Glutamatergic neuron (in vitro differentiated cells): ENCODE data around the gene DHX30. TPM values are rescaled to one million over a fixed set of nuclear protein-coding genes. Genes with fewer than 3 reads are reported as not detected.

Source experiments
- DNase-seq: peaks from one replicate; pipeline ENCODE4 v3.0.0; 2022
- H3K27ac Mint-ChIP-seq: one replicate; pipeline ENCODE4 v1.8.0; 2020; ENCODE audit warnings: mild to moderate bottlenecking, mixed read lengths, inconsistent platforms; ENCODE audit not compliant: unreplicated experiment
- H3K27me3 Mint-ChIP-seq: one replicate; pipeline ENCODE4 v1.8.0; 2020; ENCODE audit warnings: mild to moderate bottlenecking, moderate library complexity, mixed read lengths, inconsistent platforms; ENCODE audit not compliant: unreplicated experiment
- H3K36me3 Mint-ChIP-seq: one replicate; pipeline ENCODE4 v1.8.0; 2020; ENCODE audit warnings: mild to moderate bottlenecking, mixed read lengths, inconsistent platforms; ENCODE audit not compliant: unreplicated experiment
- H3K4me1 Mint-ChIP-seq: one replicate; pipeline ENCODE4 v1.8.0; 2020; ENCODE audit warnings: mild to moderate bottlenecking, low read depth, mixed read lengths, inconsistent platforms; ENCODE audit not compliant: unreplicated experiment
- H3K4me3 Mint-ChIP-seq: one replicate; pipeline ENCODE4 v1.8.0; 2020; ENCODE audit warnings: mild to moderate bottlenecking, mixed read lengths, inconsistent platforms; ENCODE audit not compliant: unreplicated experiment
- H3K9me3 Mint-ChIP-seq: one replicate; pipeline ENCODE4 v1.8.0; 2020; ENCODE audit warnings: mild to moderate bottlenecking, moderate library complexity, mixed read lengths, inconsistent platforms; ENCODE audit not compliant: unreplicated experiment
- CTCF ChIP-seq: fragments of 200-600 bp; sonication (generic); IDR thresholded peaks from one replicate; pipeline ENCODE4 v1.5.0; 2021; ENCODE audit not compliant: partially characterized antibody, unreplicated experiment
- total RNA-seq: library from RNA; stranded (reverse); fragmentation: NEBNext Ultra II Directional; extraction: Animal tissue kit (Norgen Biotek cat#: 25700); gene quantifications from one replicate; pipeline ENCODE4 v1.2.1, GENCODE V29; 2021; ENCODE audit not compliant: unreplicated experiment

Gene DHX30
- total RNA-seq, 1 donor from 2014 or later: 116 TPM

DNA sequence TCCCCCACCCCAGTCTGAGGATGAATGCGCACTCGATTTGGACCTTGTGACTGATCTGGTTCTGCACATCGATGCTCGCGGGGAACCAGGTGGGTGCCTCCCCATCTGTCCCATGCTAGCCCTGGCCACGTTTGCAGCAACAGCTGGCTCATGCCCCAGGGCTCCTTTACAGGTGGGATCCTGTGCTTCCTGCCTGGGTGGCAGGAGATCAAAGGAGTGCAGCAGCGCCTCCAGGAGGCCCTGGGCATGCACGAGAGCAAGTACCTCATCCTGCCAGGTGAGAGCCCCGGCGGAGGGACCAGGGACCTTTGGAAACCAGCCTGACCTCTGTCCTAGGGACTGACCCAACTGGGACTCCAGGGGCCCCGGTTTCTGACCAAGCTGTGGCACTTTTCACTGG is 44.3 kb downstream of the DHX30 start:
- peaks cover 21% of the 10 kb centered on the region for H3K27me3 Mint-ChIP-seq
- DNase-seq: no peak

DNA sequence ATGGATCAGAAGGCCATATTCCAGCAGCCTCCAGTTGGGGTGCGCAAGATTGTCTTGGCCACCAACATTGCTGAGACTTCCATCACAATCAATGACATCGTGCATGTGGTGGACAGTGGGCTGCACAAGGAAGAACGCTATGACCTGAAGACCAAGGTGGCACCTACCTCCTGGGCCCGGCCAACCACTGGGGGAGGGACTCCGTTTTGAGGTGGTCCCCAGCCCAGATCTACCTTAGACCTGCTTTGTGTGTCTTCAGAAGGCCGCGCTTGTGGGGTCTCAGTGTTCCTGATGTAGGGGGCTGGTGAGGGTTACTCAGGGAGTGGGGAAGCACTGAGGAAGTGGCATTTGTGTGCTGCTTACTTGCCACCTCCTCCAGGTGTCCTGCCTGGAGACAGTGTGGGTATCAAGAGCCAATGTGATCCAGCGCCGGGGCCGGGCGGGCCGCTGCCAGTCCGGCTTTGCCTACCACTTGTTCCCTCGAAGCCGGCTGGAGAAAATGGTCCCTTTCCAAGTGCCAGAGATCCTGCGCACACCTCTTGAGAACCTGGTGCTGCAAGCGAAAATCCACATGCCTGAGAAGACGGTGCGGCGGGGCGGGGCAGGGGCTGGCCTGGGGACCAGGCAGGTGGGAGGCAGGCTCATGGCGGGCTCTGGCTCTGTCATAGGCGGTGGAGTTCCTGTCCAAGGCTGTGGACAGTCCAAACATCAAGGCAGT is 45.0 kb downstream of the DHX30 start:
- H3K27ac Mint-ChIP-seq: no peak overlapping the region
- H3K36me3 Mint-ChIP-seq: no peaks in the 10 kb centered on the region
- no peak overlapping the region for H3K4me3 Mint-ChIP-seq
- H3K27me3 Mint-ChIP-seq: peaks cover 21% of the 10 kb centered on the region
- no peaks in the 10 kb centered on the region for H3K4me1 Mint-ChIP-seq
- TF ChIP-seq CTCF: no peak
- peaks cover 13% of the 10 kb centered on the region for H3K9me3 Mint-ChIP-seq
- no peak for DNase-seq

More for the DNA sequence above, 44.3 kb downstream of the DHX30 start:
- Mint-ChIP-seq H3K36me3 (no peaks in the 10 kb centered on the region), H3K4me3 (no peak overlapping the region), H3K4me1 (no peaks in the 10 kb centered on the region), H3K9me3 (peaks cover 13% of the 10 kb centered on the region), H3K27ac (no peak overlapping the region)
- TF ChIP-seq CTCF: no peak

DNA sequence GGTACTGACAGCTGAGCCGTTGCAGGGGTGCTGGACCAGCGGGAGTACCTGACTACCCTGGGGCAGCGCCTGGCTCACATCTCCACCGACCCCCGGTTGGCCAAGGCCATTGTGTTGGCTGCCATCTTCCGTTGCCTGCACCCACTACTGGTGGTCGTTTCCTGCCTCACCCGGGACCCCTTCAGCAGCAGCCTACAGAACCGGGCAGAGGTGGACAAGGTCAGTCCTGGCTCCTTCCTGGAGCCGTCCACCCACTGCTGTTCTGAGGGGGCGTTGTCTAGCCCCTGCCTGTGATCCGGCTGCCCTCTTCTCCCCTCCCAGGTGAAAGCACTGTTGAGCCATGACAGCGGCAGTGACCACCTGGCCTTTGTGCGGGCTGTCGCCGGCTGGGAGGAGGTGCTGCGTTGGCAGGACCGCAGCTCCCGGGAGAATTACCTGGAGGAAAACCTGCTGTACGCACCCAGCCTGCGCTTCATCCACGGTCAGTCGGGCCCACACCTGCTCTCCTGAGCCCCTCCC is 45.7 kb downstream of the DHX30 start:
- Mint-ChIP-seq H3K4me1 (no peaks in the 10 kb centered on the region), H3K27ac (no peak overlapping the region), H3K9me3 (peaks cover 13% of the 10 kb centered on the region), H3K27me3 (peaks cover 19% of the 10 kb centered on the region), H3K4me3 (no peak overlapping the region), H3K36me3 (no peaks in the 10 kb centered on the region)
- no peak for DNase-seq
- no peak for TF ChIP-seq CTCF

DNA sequence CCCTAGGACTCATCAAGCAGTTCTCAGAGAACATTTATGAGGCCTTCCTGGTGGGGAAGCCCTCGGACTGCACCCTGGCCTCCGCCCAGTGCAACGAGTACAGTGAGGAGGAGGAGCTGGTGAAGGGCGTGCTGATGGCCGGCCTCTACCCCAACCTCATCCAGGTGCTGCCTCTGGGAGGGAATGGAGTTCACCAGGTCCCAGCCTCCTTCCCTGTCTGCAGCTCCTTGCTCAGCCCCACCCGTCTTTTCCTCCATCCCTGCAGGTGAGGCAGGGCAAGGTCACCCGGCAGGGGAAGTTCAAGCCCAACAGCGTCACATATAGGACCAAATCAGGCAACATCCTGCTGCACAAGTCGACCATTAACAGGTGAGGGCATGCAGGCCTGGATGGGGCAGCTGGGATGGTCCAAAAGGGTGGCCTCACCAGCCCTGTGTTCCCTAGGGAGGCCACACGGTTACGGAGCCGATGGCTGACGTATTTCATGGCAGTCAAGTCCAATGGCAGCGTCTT is 46.3 kb downstream of the DHX30 start:
- Mint-ChIP-seq H3K9me3 (peaks cover 10% of the 10 kb centered on the region), H3K27me3 (peaks cover 17% of the 10 kb centered on the region), H3K4me3 (no peak overlapping the region), H3K36me3 (no peaks in the 10 kb centered on the region), H3K27ac (no peak overlapping the region), H3K4me1 (no peaks in the 10 kb centered on the region)
- no peak for DNase-seq
- TF ChIP-seq CTCF: no peak
